NCI-H510A (cell line): ENCODE measurements around the gene ARF4.
"Not testable (repeated sequence)": the region's sequence is repeated elsewhere in the genome, so short reads cannot be mapped to it uniquely, and the experiment has no call there.

Experiments used
- DNase-seq: peaks from one replicate; lab custom pipeline; 2025; lab: John Stamatoyannopoulos, UW

The ARF4 gene

GRCh38 chr3:57597127-57597923 is at the start of gene ARF4:
Gene ARF4, minus strand, starts transcription at chr3:57597344. Its CDS starts 204 bp downstream, at chr3:57597140.
- peak; percentile 94 for DNase-seq

- no peak for DNase-seq
These were observed 49.6 kb upstream of the ARF4 start for GRCh38 chr3:57646723-57647122.

- no peak for DNase-seq
These were observed 47.6 kb upstream of the ARF4 start for GRCh38 chr3:57644740-57645139.

- DNase-seq = no peak
These were observed 40.2 kb upstream of the ARF4 start for GRCh38 chr3:57637391-57637790.

- DNase-seq = not testable (repeated sequence)
These were observed 37.1 kb upstream of the ARF4 start for GRCh38 chr3:57634259-57634658.

GRCh38 chr3:57627976-57628375 is 30.8 kb upstream of the ARF4 start:
- DNase-seq = no peak

GRCh38 chr3:57624801-57625200 is 27.7 kb upstream of the ARF4 start:
- DNase-seq = no peak

GRCh38 chr3:57622362-57622761 is 25.2 kb upstream of the ARF4 start:
- no peak for DNase-seq

GRCh38 chr3:57617739-57618138 is 20.6 kb upstream of the ARF4 start:
- DNase-seq = no peak

GRCh38 chr3:57616233-57616632 is 19.1 kb upstream of the ARF4 start:
- DNase-seq = no peak

GRCh38 chr3:57611870-57612269 is 14.7 kb upstream of the ARF4 start:
- DNase-seq = not testable (repeated sequence)

GRCh38 chr3:57605683-57606082 is 8.5 kb upstream of the ARF4 start:
- DNase-seq = no peak

GRCh38 chr3:57604971-57605370 is 7.8 kb upstream of the ARF4 start:
- DNase-seq = no peak

GRCh38 chr3:57600195-57600594 is 3.1 kb upstream of the ARF4 start:
- no peak for DNase-seq

GRCh38 chr3:57598765-57599360 is 1.7 kb upstream of the ARF4 start:
- no peak for DNase-seq

GRCh38 chr3:57596495-57597126 is 533 bp downstream of the ARF4 start:
- DNase-seq = peak; percentile 26

GRCh38 chr3:57594576-57594975 is 2.6 kb downstream of the ARF4 start:
- DNase-seq = no peak

- DNase-seq = no peak
These were observed 3.0 kb downstream of the ARF4 start for GRCh38 chr3:57594144-57594543.

- DNase-seq = no peak
These were observed 4.8 kb downstream of the ARF4 start for GRCh38 chr3:57592306-57592705.

- DNase-seq = no peak
These were observed 9.2 kb downstream of the ARF4 start for GRCh38 chr3:57587905-57588304.

GRCh38 chr3:57586778-57587177 is 10.4 kb downstream of the ARF4 start:
- DNase-seq = no peak

GRCh38 chr3:57583544-57583943 is 13.6 kb downstream of the ARF4 start:
- DNase-seq = no peak

GRCh38 chr3:57582474-57583168 is 14.5 kb downstream of the ARF4 start:
- no peak for DNase-seq
